ENCODE data around the gene NAALADL2.
"Not testable (repeated sequence)": the region's sequence is repeated elsewhere in the genome, so short reads cannot be mapped to it uniquely, and the experiment has no call there.

NAALADL2 gene

DNA sequence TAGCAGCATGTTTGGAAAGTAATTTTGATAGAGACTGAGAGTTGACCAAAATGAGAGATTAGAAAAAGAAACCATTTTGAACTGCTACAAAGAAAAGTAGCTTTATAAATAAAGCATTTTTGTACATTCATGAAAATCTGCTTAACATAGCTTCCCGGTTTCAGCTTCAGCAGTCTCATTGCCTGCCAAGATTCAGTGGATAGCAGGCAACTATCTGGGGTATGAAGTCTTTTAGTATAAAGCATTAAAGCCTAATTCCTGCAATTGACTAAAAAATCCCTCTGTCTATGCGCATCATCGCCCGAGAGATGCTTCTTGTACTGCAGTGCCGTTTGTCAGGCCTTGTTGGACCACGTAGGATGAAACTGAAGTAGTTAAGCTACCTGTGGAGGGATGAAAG is 588.4 kb downstream of the NAALADL2 start:
- no peak for DNase-seq

DNA sequence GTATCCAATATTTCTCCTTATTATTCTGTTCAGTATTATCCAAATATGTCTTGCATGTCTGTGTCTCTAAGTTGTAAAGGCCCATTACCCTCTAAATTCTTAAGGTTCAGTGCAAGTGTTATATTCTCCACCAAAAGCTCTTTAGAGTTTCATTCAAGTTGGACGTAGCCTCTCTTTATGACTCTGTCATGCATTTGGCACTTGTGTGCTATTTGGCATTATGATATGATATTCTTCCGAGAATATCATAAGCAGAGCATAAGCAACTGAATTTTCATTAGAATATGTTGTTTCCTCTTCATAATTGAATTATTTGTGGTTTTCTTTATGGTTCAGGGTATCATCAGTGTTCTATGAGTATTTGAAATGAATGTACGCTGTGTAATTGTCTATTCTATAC is 594.2 kb downstream of the NAALADL2 start:
- DNase-seq, result no peak

GRCh38 chr3:175456466-175456865 is 597.3 kb downstream of the NAALADL2 start:
- no peak for DNase-seq

DNA sequence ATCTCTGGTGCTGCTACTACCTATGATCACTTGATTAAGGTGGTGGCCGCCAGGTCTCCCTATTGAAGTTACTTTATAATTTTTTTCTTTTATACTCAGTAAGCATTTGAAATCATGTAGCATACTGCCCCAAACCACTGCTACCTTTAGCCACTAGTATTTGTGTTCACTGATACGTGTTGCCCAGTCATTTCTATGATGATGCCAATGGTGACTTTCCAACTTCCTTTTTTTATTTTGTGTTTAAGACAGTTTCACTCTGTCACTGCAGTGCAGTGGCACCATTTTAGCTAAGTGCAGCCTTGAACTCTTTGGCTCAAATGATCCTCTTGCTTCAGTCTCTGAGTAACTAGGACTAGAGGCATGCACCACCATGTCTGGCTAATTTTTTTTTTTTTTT is 598.2 kb downstream of the NAALADL2 start:
- no peak for DNase-seq

DNA sequence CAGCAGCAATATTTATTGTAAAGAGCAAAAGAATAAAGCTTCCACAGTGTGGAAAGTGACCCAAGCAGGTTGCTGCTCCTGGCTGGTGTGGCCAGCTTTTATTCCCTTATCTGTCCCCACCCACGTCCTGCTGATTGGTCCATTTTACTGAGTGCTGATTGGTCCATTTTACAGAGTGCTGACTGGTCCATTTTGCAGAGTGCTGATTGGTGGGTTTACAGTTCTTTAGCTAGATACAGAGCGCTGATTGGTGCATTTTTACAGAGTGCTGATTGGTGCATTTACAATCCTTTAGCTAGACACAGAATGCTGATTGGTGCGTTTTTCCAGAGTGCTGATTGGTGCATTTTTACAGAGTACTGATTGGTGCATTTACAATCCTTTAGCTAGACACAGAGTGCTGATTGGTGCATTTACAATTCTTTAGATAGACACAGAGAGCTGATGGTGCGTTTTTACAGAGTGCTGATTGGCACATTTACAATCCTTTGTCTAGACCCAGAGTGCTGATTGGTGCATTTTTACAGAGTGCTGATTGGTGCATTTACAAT is 601.8 kb downstream of the NAALADL2 start:
- DNase-seq, result not testable (repeated sequence)

DNA sequence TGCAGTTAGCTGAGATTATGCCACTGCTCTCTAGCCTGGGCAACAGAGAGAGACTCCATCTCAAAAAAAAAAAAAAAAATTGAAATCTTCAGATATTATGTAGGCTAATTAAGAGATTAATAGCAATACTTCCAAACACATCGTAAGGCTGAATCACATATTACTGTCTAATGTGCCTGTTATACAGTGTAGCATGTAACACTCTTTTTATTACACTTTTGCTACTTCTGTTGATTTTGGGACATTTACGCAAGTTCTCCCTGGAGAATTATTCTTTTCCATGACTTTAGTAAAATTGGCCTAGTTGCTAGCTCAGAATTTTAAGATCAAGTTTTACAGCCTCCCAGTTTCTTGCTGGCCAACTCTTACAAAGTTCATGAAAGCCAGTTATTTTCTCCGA is 605.2 kb downstream of the NAALADL2 start:
- DNase-seq, result no peak

GRCh38 chr3:175469124-175469523 is 610.0 kb downstream of the NAALADL2 start:
- DNase-seq, result no peak

DNA sequence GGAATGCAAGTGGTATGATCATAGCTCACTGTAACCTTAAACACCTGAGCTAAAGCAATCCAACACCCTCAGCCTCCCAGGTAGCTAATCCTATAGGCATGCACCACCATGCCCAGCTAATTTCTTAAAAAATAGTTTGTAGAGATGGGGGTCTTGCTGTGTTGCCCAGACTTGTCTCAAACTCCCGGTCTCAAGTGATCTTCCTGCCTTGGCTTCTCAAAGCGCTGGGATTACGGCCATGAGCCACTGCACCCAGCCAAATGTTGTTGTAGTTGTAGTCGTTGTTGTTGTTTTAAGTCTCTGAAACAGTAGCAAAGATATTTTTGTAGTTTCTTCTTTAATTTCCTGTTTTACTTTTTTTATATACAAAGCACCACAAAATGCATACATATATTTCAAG is 616.6 kb downstream of the NAALADL2 start:
- no peak for DNase-seq

- DNase-seq, result no peak
Observed at GRCh38 chr3:175476489-175476888, 617.4 kb downstream of the NAALADL2 start.

- no peak for DNase-seq
Observed at GRCh38 chr3:175477651-175478224, 618.6 kb downstream of the NAALADL2 start.

DNA sequence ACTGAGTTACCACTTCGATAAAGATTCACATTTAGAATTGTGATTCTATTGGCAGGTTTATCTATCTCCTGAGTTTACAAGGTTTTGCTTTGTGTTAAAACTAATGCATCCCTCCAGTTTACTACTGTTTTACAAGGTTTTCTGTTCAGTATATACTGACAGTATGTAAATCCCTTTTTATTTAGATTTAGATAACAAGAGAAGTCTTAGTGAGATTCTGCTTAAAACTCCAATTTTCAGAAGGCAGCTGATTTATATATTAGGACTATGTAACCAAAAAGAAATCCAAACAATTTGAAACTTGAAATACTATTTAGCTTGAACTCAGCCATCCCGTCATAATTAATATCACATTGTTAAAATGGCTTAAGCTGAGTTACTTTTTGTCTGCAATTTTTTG is 619.2 kb downstream of the NAALADL2 start:
- DNase-seq, result no peak

DNA sequence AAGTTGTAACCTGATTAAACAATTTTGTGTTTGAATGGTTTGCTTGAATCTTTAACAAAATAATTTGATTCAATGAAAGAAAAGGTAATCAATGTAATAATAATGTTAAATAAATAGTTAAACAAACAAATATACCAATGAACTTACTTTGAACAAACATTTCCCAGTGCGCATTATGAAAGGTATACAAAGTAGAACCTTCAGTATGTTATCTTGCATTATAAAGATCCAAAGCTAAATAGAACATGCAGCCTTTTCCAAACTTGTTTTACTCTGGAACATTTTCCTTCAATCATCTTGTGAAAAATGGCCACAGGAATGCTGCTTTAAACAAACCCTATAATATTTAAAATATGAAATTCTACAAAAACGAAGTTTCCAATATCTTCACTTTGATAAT is 620.0 kb downstream of the NAALADL2 start:
- no peak for DNase-seq

- DNase-seq, result no peak
Observed at GRCh38 chr3:175479800-175480199, 620.7 kb downstream of the NAALADL2 start.

GRCh38 chr3:175484666-175485065 is 625.5 kb downstream of the NAALADL2 start:
- DNase-seq, result no peak

- DNase-seq, result no peak
Observed at GRCh38 chr3:175485436-175485835, 626.3 kb downstream of the NAALADL2 start.

GRCh38 chr3:175486255-175486654 is 627.1 kb downstream of the NAALADL2 start:
- DNase-seq, result no peak

GRCh38 chr3:175489406-175489805 is 630.3 kb downstream of the NAALADL2 start:
- DNase-seq, result no peak

- DNase-seq, result no peak
Observed at GRCh38 chr3:175493301-175493700, 634.2 kb downstream of the NAALADL2 start.

DNA sequence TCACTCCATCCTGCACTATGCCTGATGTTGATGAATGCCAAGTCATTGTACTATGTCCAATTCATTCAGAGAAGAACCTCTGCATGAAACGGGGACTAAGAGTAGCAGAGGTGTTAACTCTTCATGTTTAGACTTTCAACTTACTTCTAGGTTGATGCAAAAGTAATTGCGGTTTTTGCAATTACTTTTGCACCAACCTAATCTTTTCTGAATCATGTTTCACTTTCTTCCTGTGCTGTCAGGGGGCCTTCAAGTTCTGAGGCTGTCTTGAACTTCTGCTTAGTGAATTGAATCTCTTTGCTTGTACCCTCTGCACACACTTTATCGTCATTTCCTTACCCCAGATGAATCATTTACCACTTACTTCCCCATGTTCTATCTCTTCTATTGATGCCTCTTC is 636.2 kb downstream of the NAALADL2 start:
- DNase-seq, result no peak

DNA sequence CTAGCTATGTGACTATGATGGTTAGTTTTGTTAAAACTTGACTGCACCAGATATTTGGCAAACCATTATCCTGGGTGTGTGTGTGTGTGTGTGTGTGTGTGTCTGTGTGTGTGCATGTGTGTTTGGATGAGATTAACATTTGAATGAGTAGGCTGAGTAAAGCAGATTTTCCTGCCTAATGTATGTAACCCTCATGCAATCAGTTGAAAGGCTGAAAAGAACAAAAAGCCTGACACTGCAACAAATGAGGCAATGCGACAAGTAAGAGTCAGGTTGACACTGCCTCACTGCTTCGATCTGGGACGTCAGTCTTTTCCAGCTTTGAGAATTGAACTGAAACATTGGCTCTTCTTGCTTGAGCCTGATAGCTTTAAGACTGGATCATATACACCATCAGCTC is 643.0 kb downstream of the NAALADL2 start:
- DNase-seq, result no peak

DNA sequence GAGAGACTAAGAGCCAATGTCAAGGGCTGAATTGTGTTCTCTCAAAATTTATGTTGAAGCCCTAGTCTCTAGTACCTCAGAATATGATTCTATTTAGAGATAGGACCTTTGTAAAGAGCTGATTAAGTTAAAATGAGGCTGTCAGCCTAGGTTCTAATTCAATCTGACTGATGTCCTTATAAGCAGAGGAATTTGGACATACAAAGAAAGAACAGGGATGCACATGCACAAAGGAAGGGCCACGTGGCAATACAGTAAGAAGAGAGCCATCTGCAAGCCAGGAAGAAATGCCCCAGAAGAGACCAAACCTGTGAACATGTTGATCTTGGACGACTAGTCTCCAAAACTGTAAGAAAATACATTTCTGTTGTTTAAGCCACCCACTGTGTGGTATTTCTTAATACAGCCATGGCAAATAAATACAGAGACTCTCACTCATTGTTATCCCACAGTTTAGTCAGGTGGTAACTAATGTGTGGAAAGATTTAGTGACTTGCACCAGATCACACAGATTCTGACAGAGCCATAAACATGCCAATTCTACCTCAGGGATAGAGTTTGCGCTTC is 652.2 kb downstream of the NAALADL2 start:
- no peak for DNase-seq

GRCh38 chr3:175512700-175513099 is 653.6 kb downstream of the NAALADL2 start:
- DNase-seq, result no peak

DNA sequence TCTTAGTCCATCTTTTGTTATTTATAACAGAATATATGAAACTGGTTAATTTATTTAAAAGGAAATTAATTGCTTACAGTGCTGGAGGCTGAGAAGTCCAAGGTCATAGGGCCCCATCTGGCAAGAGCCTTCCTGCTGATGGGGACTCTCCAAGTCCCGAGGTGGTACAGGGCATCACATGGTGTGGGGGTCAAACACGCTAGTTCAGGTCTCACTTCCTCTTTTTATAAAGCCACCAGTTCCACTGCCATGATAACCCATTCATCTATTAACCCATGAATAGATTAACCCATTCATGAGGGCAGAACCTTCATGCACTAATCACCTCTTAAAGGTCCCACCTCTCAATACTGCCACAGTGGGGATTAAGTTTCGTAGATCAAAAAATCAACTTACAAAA is 659.3 kb downstream of the NAALADL2 start:
- no peak for DNase-seq

GRCh38 chr3:175521406-175521805 is 662.3 kb downstream of the NAALADL2 start:
- no peak for DNase-seq

- no peak for DNase-seq
Observed at GRCh38 chr3:175526191-175526590, 667.1 kb downstream of the NAALADL2 start.
